GM06990 (cell line): ENCODE measurements around the gene FOXN1.

Source experiments
- DNase-seq: peaks from one replicate; pipeline ENCODE4 v3.0.0-alpha.2; 2011; ENCODE audit not compliant: insufficient read length; ENCODE audit errors: extremely low read depth
- H3K27me3 ChIP-seq: replicated peaks from 2 replicates; pipeline ENCODE4 v1.6.0; 2011; ENCODE audit warnings: low read length; ENCODE audit not compliant: control insufficient read depth, insufficient read depth
- H3K36me3 ChIP-seq: 2 replicates; pipeline ENCODE4 v1.5.1; 2011; ENCODE audit warnings: low read length; ENCODE audit not compliant: control insufficient read depth, insufficient read depth
- H3K4me3 ChIP-seq: replicated peaks from 2 replicates; pipeline ENCODE4 v1.5.1; 2011; ENCODE audit warnings: low read depth, mild to moderate bottlenecking, control low read depth, low read length
- TF ChIP-seq, protein P1 (sequence below): IDR thresholded peaks from 2 replicates; pipeline ENCODE4 v1.5.1; 2011; ENCODE audit warnings: low read length, control low read depth, mild to moderate bottlenecking, inconsistent platforms; ENCODE audit not compliant: insufficient read depth, poor library complexity, severe bottlenecking

FOXN1 gene

DNA sequence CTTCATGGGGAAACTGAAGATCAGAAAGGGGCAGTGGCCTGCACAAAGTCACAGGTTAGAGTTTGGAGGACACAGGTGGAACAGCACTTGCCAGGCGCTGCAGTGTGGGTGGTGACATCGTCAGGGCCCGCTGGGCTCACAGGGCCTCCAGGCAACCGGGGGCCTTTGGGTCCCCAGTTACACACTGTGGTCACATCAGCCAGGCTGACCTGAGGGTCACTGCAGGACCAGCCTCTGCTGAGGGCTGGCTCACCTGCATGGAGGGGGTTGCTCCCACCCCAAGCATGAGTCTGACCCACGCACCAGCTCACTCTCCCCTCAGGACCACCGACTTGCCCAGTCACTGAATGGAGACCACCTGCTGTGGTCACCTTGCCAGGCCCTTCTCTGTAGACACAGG is 17.0 kb downstream of the FOXN1 start:
- no peak for DNase-seq
- H3K27me3 ChIP-seq, result no peaks in the 10 kb centered on the region
- TF ChIP-seq, protein P1, sequence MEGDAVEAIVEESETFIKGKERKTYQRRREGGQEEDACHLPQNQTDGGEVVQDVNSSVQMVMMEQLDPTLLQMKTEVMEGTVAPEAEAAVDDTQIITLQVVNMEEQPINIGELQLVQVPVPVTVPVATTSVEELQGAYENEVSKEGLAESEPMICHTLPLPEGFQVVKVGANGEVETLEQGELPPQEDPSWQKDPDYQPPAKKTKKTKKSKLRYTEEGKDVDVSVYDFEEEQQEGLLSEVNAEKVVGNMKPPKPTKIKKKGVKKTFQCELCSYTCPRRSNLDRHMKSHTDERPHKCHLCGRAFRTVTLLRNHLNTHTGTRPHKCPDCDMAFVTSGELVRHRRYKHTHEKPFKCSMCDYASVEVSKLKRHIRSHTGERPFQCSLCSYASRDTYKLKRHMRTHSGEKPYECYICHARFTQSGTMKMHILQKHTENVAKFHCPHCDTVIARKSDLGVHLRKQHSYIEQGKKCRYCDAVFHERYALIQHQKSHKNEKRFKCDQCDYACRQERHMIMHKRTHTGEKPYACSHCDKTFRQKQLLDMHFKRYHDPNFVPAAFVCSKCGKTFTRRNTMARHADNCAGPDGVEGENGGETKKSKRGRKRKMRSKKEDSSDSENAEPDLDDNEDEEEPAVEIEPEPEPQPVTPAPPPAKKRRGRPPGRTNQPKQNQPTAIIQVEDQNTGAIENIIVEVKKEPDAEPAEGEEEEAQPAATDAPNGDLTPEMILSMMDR, result no peak
- H3K36me3 ChIP-seq, result no peaks in the 10 kb centered on the region
- no peak overlapping the region for H3K4me3 ChIP-seq

DNA sequence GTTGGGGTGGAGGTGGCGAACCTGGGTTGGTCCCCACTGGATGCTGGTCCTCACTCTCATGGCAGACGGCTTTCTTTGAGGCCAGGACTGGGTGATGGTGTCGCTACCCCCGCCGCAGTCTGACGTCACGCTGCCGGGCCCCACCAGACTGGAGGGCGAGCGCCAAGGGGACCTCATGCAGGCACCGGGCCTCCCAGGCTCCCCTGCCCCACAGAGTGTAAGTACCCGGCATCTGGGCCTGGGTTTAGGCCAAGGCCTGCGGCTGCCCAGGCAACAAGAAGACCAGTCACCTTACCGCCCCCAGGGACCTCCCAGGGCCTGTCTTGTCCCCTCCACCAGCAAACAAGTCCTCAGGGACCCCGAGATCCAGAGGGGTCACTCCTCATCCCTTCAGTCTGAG is 17.7 kb downstream of the FOXN1 start:
- DNase-seq, result no peak
- H3K27me3 ChIP-seq, result no peaks in the 10 kb centered on the region
- no peaks in the 10 kb centered on the region for H3K36me3 ChIP-seq
- no peak overlapping the region for H3K4me3 ChIP-seq
- TF ChIP-seq, protein P1, result no peak

DNA sequence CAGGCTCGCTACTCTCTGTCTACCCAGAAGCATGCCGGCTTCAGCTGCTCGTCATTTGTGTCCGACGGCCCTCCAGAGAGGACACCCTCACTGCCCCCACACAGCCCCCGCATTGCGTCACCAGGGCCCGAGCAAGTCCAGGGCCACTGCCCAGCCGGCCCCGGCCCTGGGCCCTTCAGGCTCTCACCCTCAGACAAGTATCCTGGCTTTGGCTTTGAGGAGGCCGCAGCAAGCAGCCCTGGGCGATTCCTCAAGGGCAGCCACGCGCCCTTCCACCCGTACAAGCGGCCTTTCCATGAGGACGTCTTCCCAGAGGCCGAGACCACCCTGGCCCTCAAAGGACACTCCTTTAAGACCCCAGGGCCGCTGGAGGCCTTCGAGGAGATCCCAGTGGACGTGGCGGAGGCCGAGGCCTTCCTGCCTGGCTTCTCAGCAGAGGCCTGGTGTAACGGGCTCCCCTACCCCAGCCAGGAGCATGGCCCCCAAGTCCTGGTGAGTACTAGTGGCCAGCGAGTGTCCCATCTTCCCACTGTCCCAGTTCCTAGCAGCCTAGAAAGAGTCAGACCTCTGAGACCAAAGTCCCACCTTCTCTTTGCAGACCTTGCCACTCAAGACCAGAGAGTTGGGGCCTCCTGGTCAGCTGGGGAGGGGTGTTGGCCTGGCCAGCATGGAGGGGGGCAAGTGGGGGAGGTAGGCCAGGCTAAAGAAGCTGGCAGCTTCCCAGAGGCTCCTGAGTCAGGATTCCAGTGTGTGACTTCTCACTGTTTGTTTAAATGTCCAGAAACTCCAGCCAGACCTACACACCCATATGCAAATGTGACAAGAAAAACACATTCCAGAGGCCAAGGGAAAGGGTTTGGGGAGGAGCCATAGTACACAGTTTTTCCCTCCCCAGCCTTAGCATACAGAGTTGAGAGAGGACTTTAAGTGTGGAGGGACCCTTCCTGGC is 18.6 kb downstream of the FOXN1 start:
- no peaks in the 10 kb centered on the region for H3K27me3 ChIP-seq
- no peak overlapping the region for H3K4me3 ChIP-seq
- no peak for DNase-seq
- TF ChIP-seq, protein P1, result no peak
- H3K36me3 ChIP-seq, result no peaks in the 10 kb centered on the region

DNA sequence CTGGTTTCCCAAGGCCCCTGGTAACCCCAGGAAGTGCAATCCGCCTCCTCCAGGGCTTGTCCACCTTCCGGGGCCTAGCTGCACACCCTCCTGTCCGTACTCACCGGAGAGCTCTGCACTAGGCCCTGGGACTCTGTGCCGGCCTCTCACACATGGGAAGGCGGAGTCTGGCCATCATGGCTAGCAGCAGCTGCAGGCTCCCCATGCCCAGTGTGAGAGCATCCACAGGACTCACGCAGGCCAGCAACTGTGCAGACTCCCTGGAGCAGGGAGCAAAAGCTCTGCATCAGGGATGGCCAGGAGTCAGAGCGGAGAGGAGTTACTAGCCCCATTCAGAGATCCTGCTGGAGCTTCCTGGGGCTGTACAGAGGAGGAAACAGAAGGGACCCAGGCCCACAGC is 20.2 kb downstream of the FOXN1 start:
- no peaks in the 10 kb centered on the region for H3K36me3 ChIP-seq
- no peak overlapping the region for H3K4me3 ChIP-seq
- H3K27me3 ChIP-seq, result no peaks in the 10 kb centered on the region
- no peak for DNase-seq
- TF ChIP-seq, protein P1, result no peak

DNA sequence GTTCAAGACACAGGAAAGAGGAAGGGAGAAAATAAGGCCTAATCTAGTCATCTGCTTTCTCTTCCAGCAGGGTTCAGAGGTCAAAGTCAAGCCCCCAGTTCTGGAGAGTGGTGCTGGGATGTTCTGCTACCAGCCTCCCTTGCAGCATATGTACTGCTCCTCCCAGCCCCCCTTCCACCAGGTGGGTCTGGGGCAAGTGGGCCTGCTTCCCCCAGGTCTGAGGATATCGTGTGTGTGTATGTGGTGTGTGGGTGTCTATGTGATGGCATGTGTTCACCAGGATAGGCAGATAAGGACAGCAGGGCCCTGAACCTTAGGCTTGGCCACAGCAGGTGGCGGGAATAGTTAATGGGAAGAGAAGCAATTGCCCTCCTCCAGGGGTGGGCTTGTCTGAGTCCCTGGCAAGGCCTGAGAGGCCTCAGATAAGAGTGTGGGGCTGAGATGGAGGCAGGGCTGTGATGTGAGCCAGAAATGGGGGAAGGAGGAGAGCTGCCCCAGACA is 21.1 kb downstream of the FOXN1 start:
- TF ChIP-seq, protein P1, result no peak
- no peaks in the 10 kb centered on the region for H3K36me3 ChIP-seq
- no peak overlapping the region for H3K4me3 ChIP-seq
- H3K27me3 ChIP-seq, result no peaks in the 10 kb centered on the region; the same call in 1 of the 2 replicates
- DNase-seq, result no peak

DNA sequence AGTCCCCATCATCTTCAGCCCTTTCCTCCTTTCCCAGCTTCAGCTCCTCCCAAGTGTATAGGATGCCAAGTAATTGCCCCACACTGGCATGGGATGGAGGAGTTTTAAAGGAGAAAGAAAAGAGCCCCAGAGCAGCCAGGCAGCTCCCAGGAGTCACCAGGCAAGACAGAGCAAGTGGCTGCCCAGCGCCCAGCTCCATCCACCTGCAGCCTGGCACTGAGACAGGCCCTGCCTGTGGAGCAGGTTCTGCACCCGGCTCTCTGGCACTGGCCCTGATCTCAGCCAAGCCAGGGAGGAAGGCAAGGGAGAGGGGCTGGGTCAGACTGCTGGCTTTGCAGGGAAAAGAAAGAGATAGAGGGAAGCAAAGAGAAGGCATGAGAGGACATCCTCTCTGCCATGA is 21.7 kb downstream of the FOXN1 start:
- H3K36me3 ChIP-seq, result no peaks in the 10 kb centered on the region
- no peak for DNase-seq
- H3K4me3 ChIP-seq, result no peak overlapping the region
- H3K27me3 ChIP-seq, result no peaks in the 10 kb centered on the region; the same call in 1 of the 2 replicates
- TF ChIP-seq, protein P1, result no peak
